ENCODE results near the gene NID2.

NID2 gene, protein sequence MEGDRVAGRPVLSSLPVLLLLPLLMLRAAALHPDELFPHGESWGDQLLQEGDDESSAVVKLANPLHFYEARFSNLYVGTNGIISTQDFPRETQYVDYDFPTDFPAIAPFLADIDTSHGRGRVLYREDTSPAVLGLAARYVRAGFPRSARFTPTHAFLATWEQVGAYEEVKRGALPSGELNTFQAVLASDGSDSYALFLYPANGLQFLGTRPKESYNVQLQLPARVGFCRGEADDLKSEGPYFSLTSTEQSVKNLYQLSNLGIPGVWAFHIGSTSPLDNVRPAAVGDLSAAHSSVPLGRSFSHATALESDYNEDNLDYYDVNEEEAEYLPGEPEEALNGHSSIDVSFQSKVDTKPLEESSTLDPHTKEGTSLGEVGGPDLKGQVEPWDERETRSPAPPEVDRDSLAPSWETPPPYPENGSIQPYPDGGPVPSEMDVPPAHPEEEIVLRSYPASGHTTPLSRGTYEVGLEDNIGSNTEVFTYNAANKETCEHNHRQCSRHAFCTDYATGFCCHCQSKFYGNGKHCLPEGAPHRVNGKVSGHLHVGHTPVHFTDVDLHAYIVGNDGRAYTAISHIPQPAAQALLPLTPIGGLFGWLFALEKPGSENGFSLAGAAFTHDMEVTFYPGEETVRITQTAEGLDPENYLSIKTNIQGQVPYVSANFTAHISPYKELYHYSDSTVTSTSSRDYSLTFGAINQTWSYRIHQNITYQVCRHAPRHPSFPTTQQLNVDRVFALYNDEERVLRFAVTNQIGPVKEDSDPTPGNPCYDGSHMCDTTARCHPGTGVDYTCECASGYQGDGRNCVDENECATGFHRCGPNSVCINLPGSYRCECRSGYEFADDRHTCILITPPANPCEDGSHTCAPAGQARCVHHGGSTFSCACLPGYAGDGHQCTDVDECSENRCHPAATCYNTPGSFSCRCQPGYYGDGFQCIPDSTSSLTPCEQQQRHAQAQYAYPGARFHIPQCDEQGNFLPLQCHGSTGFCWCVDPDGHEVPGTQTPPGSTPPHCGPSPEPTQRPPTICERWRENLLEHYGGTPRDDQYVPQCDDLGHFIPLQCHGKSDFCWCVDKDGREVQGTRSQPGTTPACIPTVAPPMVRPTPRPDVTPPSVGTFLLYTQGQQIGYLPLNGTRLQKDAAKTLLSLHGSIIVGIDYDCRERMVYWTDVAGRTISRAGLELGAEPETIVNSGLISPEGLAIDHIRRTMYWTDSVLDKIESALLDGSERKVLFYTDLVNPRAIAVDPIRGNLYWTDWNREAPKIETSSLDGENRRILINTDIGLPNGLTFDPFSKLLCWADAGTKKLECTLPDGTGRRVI (N-terminal part only)

GRCh38 chr14:52068615-52069306 lies at the start of gene NID2:
TSS of gene NID2 (minus strand) at chr14:52069059. CDS start at chr14:52068994, 65 bp downstream.
- no peak for DNase-seq

DNA sequence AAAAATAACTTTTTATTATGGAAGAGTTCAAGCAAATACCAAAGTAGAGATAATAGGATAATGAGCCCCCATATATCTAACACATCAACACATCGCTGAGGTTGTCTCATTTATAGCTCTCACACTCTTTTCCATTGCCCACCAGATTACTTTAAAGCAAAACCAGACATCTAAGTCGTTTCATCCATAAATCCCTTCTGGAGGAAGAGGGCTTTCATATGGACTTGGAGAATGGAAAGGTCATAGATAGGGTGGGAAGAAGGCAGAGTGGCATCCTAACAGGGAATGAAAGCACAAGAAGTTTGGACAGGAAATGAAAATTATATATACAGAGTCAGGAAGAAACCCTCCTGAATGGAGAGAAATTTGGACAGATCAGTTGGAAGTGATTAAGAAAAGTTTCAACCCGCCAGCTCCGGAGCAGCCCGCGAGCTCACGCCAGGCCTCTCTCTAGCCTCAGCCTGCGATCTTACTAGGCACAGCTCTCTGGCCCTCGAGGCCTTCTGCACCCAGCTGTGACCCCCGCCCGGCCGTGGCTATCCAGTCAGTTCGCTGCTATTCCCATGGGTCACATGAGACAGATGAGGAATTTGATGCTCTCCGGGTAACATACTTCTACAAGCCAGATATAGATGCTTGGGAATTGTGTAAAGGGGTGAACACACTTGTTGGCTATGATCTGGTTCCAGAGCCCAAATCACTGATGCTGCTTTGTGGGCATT lies 48.4 kb upstream of the NID2 start:
- DNase-seq: no peak

DNA sequence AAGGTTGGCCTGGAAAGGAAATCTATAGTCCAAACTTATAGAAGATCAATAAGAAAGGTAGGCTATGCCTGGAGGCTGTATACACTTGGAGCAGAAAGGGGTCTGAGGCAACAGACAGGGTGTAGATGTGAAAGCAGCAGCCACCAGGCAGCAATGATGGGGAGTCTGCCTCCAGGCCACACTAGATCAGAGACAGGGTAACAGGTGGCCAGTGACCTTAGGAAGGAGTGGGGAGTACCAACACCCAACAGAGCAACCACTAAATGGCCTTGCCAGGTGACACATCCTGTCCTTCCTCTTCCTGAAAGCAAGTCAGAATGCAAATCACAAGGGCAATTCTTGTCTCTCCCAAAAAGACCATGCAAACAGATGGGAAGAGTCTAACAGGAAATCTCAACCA lies 46.4 kb upstream of the NID2 start:
- DNase-seq: no peak

GRCh38 chr14:52112336-52113018 lies 43.6 kb upstream of the NID2 start:
- DNase-seq: no peak

- DNase-seq: no peak
Measured at GRCh38 chr14:52111583-52111982, 42.7 kb upstream of the NID2 start.

GRCh38 chr14:52110441-52111086 lies 41.7 kb upstream of the NID2 start:
- no peak for DNase-seq

DNA sequence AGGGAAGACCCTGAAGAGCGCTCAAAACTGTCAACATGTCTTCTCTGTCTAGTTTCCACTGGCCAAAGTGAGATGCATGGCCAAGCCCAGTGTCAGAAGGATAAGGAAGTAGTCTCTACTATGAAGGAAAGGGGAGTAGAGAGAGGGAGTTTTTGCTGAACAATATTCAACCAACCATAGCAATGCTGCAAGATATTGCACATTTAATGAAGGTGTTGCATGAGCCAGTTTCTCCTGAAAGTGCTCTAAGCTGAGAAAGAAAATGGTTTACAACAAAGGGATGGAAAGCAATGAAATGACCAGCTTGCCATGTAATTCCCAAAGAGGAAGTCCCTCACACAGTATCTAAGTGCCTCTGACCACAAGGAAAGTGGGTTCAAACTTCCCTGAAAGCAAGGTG lies 40.0 kb upstream of the NID2 start:
- DNase-seq: no peak

DNA sequence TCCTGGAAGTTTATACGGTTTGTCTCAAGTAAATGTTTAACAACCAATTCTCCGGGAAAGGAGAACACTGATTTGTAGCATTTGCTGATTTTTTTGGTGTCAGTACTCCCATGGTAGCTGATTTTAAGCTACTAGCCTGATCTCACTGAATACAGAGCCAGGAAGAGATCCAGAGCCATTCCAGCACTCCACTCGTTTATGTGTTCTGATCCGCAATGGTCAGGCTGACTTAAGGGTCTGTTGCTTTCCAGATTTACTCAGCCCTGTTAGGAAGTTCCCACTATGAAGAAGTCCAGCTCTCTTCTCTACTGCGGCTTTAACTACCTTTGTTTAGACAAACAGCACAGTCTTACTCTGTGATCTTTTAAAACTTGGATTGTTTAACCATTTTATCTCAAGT lies 38.0 kb upstream of the NID2 start:
- no peak for DNase-seq

DNA sequence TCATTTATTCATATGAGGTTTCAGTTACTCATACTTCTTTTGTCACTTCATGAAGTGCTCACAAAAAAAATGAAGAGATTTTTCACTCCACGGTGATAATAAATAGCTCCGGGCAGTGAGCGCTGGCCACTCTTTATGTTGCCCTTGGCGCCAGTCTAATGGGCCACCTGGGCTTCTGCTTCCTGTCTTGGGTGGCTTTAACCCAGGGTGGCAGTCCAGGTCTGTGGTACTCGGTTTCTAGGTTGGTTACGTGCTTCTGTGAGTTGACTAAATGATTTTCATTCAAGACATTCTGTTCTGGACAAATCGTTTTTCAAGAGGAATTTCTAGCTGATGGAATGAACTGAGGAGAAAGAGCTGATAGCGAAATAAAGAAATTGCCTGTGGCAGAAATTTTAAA lies 34.6 kb upstream of the NID2 start:
- DNase-seq: no peak

DNA sequence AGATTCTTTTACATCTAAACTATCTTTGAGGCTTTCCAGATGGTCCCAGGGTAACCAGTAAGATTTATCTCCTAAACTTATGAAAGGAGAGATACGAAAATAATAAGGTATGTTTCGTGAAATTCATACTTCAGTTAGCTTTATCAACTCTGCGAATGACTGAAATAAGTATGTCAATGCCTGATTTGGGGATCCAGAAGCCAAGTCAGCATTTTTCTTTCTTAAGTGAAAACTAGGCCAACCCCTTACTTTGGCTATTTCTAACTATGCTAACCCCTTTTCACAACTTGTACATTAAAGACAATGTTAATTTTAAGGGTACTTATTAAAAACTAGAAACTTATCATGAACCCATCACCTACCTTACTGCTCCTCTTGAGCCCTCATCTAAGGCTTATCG lies 26.9 kb upstream of the NID2 start:
- no peak for DNase-seq

DNA sequence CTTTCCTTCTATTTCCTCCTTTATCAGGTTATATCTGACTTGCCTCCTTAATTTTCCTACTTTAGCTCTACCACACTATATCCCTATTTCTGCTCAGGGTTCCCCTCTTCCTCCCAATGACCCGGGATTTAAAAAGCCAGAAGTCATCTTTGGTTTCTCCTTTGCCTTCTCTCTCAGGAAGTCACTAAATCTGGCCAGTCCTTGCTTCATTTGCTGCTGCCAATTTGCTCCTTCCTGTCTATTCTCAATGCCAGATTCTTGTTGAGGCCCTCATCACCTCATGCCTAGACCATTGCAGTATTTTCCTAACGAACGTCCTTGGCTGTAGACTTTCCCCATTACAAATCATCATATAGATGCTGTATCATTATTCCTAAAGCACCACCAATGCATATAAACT lies 26.5 kb upstream of the NID2 start:
- no peak for DNase-seq

GRCh38 chr14:52094546-52095271 lies 25.9 kb upstream of the NID2 start:
- DNase-seq: no peak

GRCh38 chr14:52091928-52092327 lies 23.1 kb upstream of the NID2 start:
- DNase-seq: no peak

- DNase-seq: no peak
Measured at GRCh38 chr14:52090936-52091335, 22.1 kb upstream of the NID2 start.

DNA sequence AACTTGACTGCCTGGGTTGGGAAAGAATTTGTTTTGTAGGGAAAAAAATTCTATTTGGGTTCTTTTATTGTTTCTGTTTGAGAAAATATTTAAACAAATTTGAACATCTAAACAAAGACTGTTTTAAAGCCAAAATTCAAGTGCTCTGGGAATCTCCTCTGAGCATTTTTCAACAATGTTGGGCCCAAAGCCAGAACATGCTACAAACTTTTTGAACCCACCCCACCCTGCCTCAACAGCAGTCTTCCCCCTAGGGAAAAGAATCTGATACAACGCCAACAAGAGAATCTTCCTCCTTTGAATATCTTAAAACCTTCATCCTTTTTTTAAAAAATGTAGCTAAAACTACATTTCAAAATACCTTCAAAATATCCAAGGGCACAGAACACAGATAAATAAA lies 20.4 kb upstream of the NID2 start:
- no peak for DNase-seq

- DNase-seq: no peak
Measured at GRCh38 chr14:52086711-52087110, 17.9 kb upstream of the NID2 start.

GRCh38 chr14:52082903-52083302 lies 14.0 kb upstream of the NID2 start:
- no peak for DNase-seq

DNA sequence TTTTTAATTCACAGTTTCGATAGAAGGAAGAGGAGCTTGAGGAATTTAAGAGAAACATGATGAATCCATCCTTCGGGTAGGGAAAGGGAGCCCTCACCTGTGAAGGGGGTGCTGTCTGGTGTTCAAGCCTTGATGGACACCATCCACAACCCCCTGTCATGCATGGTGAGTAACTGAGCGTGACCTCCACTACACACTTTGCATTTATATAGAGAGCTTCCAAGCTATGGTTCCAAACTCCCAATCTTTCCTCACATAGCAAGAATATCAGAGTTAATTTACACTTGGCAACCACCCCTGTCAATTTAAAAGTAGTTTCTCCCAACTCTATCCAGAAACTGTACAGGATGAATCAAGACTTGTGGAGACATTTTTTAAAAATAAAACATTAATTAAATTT lies 13.1 kb upstream of the NID2 start:
- no peak for DNase-seq

DNA sequence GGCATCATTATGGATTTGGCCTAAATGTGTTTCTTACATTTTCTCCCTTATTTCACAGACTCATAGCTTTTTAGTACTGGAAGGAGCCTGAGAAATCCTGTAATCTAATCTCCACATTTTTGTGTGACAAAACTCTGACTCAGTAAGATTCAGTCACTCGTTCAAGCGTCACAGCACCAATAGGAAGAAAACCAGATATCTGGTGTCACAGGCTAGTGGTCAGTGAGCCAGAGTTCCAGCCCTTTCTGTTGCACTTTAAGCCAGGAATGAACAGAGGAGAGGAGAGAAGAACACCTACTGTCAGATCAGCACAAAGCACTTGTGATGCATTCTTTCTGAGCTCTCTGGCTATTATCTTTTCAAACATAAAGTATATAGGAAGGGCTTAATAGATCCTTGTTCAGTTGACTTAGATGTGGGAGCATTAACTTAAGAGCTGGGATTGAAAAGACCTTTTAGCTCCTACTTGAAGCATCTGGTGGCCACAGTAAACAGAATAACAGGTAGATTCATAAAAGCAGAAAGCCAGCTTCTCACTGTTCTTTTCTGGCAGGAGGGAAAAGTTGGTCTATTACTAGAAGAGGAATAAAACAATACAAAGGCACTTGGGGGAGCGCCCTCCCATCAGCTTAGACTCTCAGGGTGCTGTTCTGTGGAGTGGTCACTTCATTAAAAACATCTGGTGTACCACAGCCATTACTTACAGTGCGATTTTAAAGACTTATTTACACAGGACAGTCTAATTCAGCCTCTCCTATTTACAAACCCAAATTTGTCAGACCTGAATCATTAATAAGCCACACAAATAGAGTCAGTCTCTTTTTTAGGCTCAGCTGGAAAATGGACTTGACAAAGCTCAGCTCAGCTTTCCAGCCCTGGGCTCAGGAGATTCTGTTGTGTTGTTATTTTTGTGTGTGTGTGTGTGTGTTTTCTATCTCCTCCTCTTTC lies 12.2 kb upstream of the NID2 start:
- no peak for DNase-seq
